GM12874 (cell line): ENCODE measurements around the gene ITPR1.

ENCODE experiments used
- CTCF ChIP-seq: IDR thresholded peaks from 2 replicates; pipeline ENCODE4 v1.5.1; 2011; ENCODE audit warnings: low read depth, mild to moderate bottlenecking, control low read depth, low read length, moderate library complexity; ENCODE audit not compliant: insufficient read depth

ITPR1 gene

GRCh38 chr3:4688411-4688810 is 195.3 kb downstream of the ITPR1 start:
- TF ChIP-seq CTCF: no peak

- TF ChIP-seq CTCF: no peak
Measured at GRCh38 chr3:4689021-4689420, 195.9 kb downstream of the ITPR1 start.

- TF ChIP-seq CTCF: no peak
Measured at GRCh38 chr3:4690277-4690676, 197.1 kb downstream of the ITPR1 start.

- no peak for TF ChIP-seq CTCF
Measured at GRCh38 chr3:4693620-4694019, 200.5 kb downstream of the ITPR1 start.

- TF ChIP-seq CTCF: no peak
Measured at GRCh38 chr3:4695846-4696245, 202.7 kb downstream of the ITPR1 start.

GRCh38 chr3:4696266-4696665 is 203.1 kb downstream of the ITPR1 start:
- TF ChIP-seq CTCF: no peak

- no peak for TF ChIP-seq CTCF
Measured at GRCh38 chr3:4698125-4698821, 205.1 kb downstream of the ITPR1 start.
